NK-92 treated with Interleukin-12 subunit alpha and Interleukin-12 subunit beta, amount 100 ng/mL, for 24 hours (cell line): ENCODE results near the gene ZNF135.

ENCODE experiments used
- DNase-seq: peaks from one replicate; lab custom pipeline; 2025; lab: John Stamatoyannopoulos, UW

The ZNF135 gene

GRCh38 chr19:58093071-58093470 is 34.0 kb downstream of the ZNF135 start:
- no peak for DNase-seq

GRCh38 chr19:58095328-58095727 is 36.2 kb downstream of the ZNF135 start:
- no peak for DNase-seq

- no peak for DNase-seq
Observed at GRCh38 chr19:58096884-58097283, 37.8 kb downstream of the ZNF135 start.

- no peak for DNase-seq
Observed at GRCh38 chr19:58097349-58097748, 38.3 kb downstream of the ZNF135 start.

GRCh38 chr19:58097781-58098681 is 38.9 kb downstream of the ZNF135 start, which contains the start of gene ZSCAN18:
TSS of gene ZSCAN18 (minus strand) at chr19:58098231. CDS start at chr19:58090267, 7,964 bp downstream.
- DNase-seq, result no peak

GRCh38 chr19:58098682-58098998 is 39.6 kb downstream of the ZNF135 start:
- no peak for DNase-seq

- no peak for DNase-seq
Observed at GRCh38 chr19:58107778-58108545, 48.9 kb downstream of the ZNF135 start.

GRCh38 chr19:58108546-58108817 is 49.4 kb downstream of the ZNF135 start:
- DNase-seq, result no peak

- no peak for DNase-seq
Observed at GRCh38 chr19:58117841-58118575, 58.9 kb downstream of the ZNF135 start.

- no peak for DNase-seq
Observed at GRCh38 chr19:58118979-58119733, 60.1 kb downstream of the ZNF135 start.
